NCI-H748 (cell line): ENCODE results near the gene OLFML2B.
"Not testable (repeated sequence)": the region's sequence is repeated elsewhere in the genome, so short reads cannot be mapped to it uniquely, and the experiment has no call there.

Experiments used
- DNase-seq: peaks from one replicate; lab custom pipeline; 2025; ENCODE audit not compliant: unreplicated experiment; lab: John Stamatoyannopoulos, UW

The OLFML2B gene

GRCh38 chr1:162036163-162036562, 12.5 kb upstream of the OLFML2B start:
- no peak for DNase-seq

- DNase-seq: peak; percentile 37
Measured at GRCh38 chr1:162035241-162035640, 11.6 kb upstream of the OLFML2B start.

DNA sequence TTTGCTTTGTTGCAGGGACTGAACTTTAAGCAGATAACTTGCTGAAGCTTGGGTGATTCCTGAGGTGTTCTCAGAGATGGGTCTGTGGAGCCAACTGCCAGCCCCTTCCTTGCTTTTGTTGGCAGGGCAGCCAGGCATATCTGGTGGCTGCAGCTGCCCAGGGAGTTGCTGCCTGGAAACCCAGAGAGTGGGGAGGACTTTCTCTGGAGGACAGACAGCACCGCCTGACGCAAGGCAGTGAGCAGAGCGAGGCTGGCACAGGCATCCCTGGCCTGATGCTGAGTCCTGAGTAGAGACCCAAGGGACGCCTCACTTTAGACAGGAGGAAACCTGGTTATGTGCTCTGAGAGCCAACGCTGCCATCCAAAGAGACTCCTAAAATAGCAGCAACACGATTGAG, 9.8 kb upstream of the OLFML2B start:
- DNase-seq: no peak

- no peak for DNase-seq
Measured at GRCh38 chr1:162030759-162031280, 7.2 kb upstream of the OLFML2B start.

- peak; percentile 15 for DNase-seq
Measured at GRCh38 chr1:162029157-162029556, 5.5 kb upstream of the OLFML2B start.

DNA sequence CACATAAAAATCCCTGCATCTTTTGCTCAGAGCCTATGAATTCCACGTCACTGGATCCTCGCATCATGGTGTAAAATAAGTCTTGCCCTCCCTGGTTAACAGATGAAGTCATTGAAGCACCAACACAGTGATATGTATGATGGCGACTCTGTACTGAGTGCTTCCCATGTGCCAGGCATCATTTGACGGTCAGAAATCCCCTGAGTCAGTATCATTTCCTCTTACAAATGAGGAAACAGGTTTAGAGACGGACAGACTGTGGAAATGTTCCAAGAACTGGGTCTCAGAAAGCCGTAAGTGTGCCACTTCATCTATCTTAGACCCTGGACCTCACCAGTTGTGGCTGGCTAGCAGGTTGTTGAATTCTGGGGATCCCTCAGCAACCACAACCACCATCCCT, 5.1 kb upstream of the OLFML2B start:
- DNase-seq: no peak

DNA sequence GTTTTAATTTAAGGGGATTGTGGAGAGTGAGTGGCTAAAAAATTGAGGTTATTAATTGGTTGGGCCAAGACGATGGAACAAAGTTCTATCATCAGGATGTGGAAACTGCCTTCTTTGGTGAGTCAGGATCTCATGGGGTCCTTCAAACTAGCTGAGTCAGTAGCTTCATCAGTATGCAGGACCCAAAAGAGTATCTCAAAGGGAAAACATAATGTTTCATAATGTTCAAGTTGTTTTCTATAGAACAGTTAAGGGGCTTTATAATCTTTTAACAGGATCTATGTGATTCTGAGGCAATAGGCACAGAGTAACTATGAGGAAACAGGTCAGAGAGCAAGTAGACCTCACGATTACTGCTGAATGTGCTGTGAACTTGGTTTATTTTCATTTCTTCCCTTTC, 3.2 kb upstream of the OLFML2B start:
- DNase-seq: no peak

DNA sequence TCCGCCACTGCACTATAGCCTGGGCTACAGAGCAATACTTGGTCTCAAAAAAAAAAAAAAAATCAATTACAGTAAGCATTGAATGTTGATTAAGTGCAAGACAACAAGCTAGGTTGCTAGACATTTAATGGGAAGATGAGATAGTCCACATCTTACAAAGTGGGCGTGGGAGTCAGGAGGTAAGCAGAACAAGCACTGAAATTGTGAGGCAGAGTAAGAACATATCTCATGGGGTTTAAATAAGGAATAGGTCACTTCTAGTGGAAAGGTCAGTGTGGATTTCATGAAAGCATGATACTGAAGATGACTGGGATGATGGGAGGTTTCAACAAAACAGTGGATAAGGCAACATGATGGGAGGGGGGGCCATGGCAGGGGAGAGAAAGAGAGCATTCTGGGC, 1.9 kb upstream of the OLFML2B start:
- no peak for DNase-seq

- DNase-seq: no peak
Measured at GRCh38 chr1:162023181-162023546, 505 bp downstream of the OLFML2B start.

GRCh38 chr1:162022626-162023025, 1.0 kb downstream of the OLFML2B start:
- no peak for DNase-seq

DNA sequence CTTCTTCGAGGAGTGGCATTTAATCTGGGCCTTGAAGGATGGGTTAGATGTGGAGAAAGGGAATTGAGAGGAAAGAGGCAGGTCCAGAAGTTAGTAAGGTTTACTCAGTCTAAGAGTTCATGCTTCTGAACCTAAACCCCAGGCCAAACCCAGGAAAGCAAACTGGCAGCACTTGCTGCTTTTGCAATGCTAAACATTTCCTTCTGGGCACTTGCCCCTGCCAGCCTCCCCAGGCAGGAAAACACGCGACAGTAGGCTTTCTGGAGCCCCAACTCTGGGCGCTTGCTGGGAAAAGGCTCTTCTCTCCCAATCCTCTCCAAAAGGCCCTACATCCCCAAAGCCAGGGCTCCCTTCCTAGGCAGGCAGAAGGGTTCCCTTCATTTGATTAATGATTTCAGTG, 2.5 kb downstream of the OLFML2B start:
- DNase-seq: no peak

GRCh38 chr1:162020150-162020549, 3.5 kb downstream of the OLFML2B start:
- DNase-seq: no peak

DNA sequence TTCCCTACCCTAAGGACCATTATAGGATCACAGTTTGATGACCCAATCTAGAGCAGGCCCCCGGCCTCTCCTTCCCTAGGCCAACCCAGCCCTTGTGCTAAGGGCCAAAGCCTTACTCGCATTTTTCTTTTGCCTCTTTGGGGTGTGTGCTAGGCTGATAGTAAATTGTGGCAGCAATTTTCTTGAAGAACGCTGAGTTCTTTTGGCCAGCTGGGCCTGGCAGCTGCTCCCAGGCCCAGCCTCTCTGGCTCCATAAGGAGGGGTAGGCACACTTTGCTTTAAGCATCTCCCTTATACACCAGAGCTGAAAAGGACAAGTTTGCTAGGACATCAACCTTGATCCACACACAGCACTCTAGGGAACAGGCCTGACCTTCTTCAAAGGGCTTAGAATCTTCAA, 4.2 kb downstream of the OLFML2B start:
- DNase-seq: no peak

GRCh38 chr1:162019006-162019405, 4.7 kb downstream of the OLFML2B start:
- peak; percentile 44 for DNase-seq

GRCh38 chr1:162018418-162018817, 5.3 kb downstream of the OLFML2B start:
- DNase-seq: no peak

DNA sequence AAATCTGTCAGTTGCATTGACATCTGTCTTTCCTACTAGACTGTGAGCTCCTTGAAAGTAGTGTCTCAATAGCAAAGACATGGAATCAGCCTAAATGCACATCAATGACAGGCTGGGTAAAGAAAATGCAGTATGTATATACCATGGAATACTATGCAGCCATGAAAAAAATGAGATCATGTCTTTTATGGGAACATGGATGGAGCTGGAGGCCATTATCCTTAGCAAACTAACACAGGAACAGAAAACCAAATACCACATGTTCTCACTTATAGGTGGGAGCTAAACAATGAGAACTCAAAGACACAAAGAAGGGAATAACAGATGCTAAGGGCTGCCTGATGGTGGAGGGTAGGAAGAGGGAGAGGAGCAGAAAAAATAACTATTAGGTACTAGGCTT, 5.9 kb downstream of the OLFML2B start:
- DNase-seq: not testable (repeated sequence)

DNA sequence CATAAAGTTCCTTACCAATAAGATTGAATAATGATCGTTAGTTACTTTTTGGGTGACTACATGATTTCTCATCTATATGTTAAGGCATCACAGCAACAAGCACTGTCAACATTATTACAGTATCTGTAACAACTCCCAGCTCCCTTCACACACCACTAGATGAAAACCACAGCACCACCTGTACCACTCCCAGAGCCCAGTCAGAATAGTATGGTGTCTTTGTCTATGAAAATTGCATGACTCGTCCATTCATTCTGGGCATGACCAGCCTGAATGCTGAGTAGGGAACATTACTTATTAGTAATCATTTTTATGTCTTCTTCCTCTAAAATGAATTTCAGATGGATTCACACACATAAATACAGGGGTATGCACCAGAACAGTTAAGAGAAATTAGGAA, 7.0 kb downstream of the OLFML2B start:
- DNase-seq: no peak

DNA sequence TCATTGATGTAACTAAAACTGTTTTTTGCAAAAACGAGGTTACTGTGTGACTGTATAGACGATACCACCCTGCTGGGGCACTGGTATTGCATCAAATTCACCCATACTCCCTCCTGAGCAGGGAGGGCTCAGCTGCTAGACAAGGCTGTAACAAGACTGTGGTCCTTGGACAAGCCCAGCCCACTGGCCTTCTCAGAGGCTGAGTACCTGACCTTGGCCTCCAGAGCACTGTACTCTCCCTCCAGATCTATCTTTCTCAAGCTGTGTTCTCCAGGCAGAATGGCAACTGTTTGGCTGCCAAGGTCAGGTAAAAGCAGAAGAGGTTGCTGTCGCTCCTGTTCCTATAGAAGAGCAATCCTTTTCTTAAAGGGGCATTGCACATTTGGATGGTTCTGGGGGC, 8.5 kb downstream of the OLFML2B start:
- no peak for DNase-seq

GRCh38 chr1:162014202-162014601, 9.5 kb downstream of the OLFML2B start:
- no peak for DNase-seq

DNA sequence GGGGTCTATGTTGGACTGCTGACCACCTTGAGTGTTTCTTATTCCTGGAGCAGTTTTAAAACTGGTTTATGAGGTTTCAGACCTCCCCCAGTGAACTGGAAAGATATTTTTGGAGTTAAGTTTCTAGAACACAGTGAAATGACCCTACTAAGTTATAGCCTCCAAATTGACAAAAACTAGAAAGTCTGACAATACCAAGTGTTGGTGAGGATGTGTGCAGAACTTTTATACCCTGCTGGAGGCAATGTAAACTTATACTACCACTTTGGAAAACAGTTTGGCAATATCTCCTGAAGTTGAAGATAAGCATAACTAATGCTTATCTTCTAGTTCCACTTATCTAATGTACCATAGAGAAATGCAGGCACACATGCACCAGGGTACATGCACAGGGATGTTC, 10.4 kb downstream of the OLFML2B start:
- DNase-seq: no peak

- no peak for DNase-seq
Measured at GRCh38 chr1:162011337-162012012, 12.2 kb downstream of the OLFML2B start.

DNA sequence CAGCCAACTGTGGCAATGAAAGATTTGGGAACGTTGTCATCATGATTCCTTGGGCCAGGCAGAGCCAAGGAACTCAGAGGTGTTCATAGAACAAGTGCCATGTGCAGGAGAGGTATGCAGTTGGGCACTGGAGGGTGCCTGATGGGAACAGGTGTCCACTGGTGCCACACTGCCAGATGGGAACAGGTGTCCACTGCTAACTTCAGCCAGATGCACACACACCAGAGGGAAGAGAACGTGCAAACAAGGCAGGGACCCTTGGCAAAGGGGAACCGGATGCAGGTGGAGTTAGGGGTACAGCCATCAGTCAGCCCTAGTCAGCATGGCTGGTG, 13.5 kb downstream of the OLFML2B start:
- DNase-seq: no peak

- no peak for DNase-seq
Measured at GRCh38 chr1:162009501-162010174, 14.0 kb downstream of the OLFML2B start.
